ENCODE data around the gene TMEM106C.
"Not testable (repeated sequence)": the region's sequence is repeated elsewhere in the genome, so short reads cannot be mapped to it uniquely, and the experiment has no call there.

TMEM106C gene

GRCh38 chr12:47950856-47951468 lies 12.4 kb upstream of the TMEM106C start:
- no peak for DNase-seq

- no peak for DNase-seq
Measured at GRCh38 chr12:47954058-47954457, 9.3 kb upstream of the TMEM106C start.

- DNase-seq: no peak
Measured at GRCh38 chr12:47954467-47955045, 8.8 kb upstream of the TMEM106C start.

GRCh38 chr12:47955059-47955458 lies 8.3 kb upstream of the TMEM106C start:
- DNase-seq: no peak

- not testable (repeated sequence) for DNase-seq
Measured at GRCh38 chr12:47957671-47958070, 5.7 kb upstream of the TMEM106C start.

- no peak for DNase-seq
Measured at GRCh38 chr12:47962198-47962597, 1.2 kb upstream of the TMEM106C start.

- DNase-seq: peak; percentile 2
Measured at GRCh38 chr12:47964106-47964728, 821 bp downstream of the TMEM106C start.

GRCh38 chr12:47965581-47965980 lies 2.2 kb downstream of the TMEM106C start:
- no peak for DNase-seq

- no peak for DNase-seq
Measured at GRCh38 chr12:47967461-47968321, 4.3 kb downstream of the TMEM106C start.

- no peak for DNase-seq
Measured at GRCh38 chr12:47969845-47970244, 6.4 kb downstream of the TMEM106C start.

GRCh38 chr12:47970843-47971242 lies 7.4 kb downstream of the TMEM106C start:
- no peak for DNase-seq

GRCh38 chr12:47972895-47973294 lies 9.5 kb downstream of the TMEM106C start:
- no peak for DNase-seq

- no peak for DNase-seq
Measured at GRCh38 chr12:47973870-47974269, 10.5 kb downstream of the TMEM106C start.

GRCh38 chr12:47975036-47975620 lies 11.7 kb downstream of the TMEM106C start:
- no peak for DNase-seq

- DNase-seq: no peak
Measured at GRCh38 chr12:47975816-47976215, 12.4 kb downstream of the TMEM106C start.

GRCh38 chr12:47977046-47977771 lies 13.8 kb downstream of the TMEM106C start:
- no peak for DNase-seq

GRCh38 chr12:47977772-47978597 lies 14.6 kb downstream of the TMEM106C start:
- no peak for DNase-seq

GRCh38 chr12:47978598-47978873 lies 15.1 kb downstream of the TMEM106C start:
- no peak for DNase-seq

GRCh38 chr12:47979166-47979565 lies 15.8 kb downstream of the TMEM106C start:
- no peak for DNase-seq

- DNase-seq: no peak
Measured at GRCh38 chr12:47979686-47980085, 16.3 kb downstream of the TMEM106C start.

GRCh38 chr12:47980197-47980596 lies 16.8 kb downstream of the TMEM106C start:
- DNase-seq: no peak

All from NCI-H2227 treated with DMSO at 0.1 percent for 48 hours (cell line).